WTC11 (cell line): ENCODE results near the gene C1orf232.

Experiments used
- ARID4B ChIP-seq: sonication (generic); formaldehyde crosslinking; IDR thresholded peaks from 2 replicates; pipeline ENCODE4 v1.8.0; 2023; ENCODE audit warnings: missing genetic modification reagents, mild to moderate bottlenecking, borderline replicate concordance
- ELF4 ChIP-seq: sonication (generic); formaldehyde crosslinking; IDR thresholded peaks from 2 replicates; pipeline ENCODE4 v1.8.1; 2022; ENCODE audit warnings: low read depth, mild to moderate bottlenecking, moderate library complexity, missing genetic modification reagents
- NR3C1 ChIP-seq: sonication (generic); formaldehyde crosslinking; conservative IDR thresholded peaks from 2 replicates; pipeline ENCODE4 v1.8.1; 2023; ENCODE audit warnings: low read depth, mild to moderate bottlenecking, missing genetic modification reagents
- PRDM15 ChIP-seq: sonication (generic); formaldehyde crosslinking; IDR thresholded peaks from 2 replicates; pipeline ENCODE4 v1.8.0; 2022; ENCODE audit warnings: missing genetic modification reagents
- SOX15 ChIP-seq: fragments of 250-450 bp; sonication (Bioruptor Pico); IDR thresholded peaks from 2 replicates; pipeline ENCODE4 v1.9.0; 2021; ENCODE audit warnings: mild to moderate bottlenecking
- USF2 ChIP-seq: sonication (generic); formaldehyde crosslinking; IDR thresholded peaks from 2 replicates; pipeline ENCODE4 v1.8.1; 2023; ENCODE audit warnings: mild to moderate bottlenecking, missing genetic modification reagents, moderate library complexity
- ZNF263 ChIP-seq: sonication (generic); formaldehyde crosslinking; IDR thresholded peaks from 2 replicates; pipeline ENCODE4 v1.8.1; 2022; ENCODE audit warnings: low read depth, mild to moderate bottlenecking, moderate library complexity, missing genetic modification reagents
- TF ChIP-seq, protein P1 (sequence below): fragments of 200-600 bp; IDR thresholded peaks from 2 replicates; pipeline ENCODE4 v1.8.0; 2022; ENCODE audit warnings: antibody characterized with exemption
- TF ChIP-seq, protein P2 (sequence below): sonication (generic); formaldehyde crosslinking; IDR thresholded peaks from 2 replicates; pipeline ENCODE4 v1.8.1; 2022; ENCODE audit warnings: low read depth, missing genetic modification reagents, borderline replicate concordance
- TF ChIP-seq, protein P3 (sequence below): sonication (generic); formaldehyde crosslinking; IDR thresholded peaks from 2 replicates; pipeline ENCODE4 v1.8.1; 2023; ENCODE audit warnings: mild to moderate bottlenecking, missing genetic modification reagents, borderline replicate concordance

- TF ChIP-seq, protein P1, sequence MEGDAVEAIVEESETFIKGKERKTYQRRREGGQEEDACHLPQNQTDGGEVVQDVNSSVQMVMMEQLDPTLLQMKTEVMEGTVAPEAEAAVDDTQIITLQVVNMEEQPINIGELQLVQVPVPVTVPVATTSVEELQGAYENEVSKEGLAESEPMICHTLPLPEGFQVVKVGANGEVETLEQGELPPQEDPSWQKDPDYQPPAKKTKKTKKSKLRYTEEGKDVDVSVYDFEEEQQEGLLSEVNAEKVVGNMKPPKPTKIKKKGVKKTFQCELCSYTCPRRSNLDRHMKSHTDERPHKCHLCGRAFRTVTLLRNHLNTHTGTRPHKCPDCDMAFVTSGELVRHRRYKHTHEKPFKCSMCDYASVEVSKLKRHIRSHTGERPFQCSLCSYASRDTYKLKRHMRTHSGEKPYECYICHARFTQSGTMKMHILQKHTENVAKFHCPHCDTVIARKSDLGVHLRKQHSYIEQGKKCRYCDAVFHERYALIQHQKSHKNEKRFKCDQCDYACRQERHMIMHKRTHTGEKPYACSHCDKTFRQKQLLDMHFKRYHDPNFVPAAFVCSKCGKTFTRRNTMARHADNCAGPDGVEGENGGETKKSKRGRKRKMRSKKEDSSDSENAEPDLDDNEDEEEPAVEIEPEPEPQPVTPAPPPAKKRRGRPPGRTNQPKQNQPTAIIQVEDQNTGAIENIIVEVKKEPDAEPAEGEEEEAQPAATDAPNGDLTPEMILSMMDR: no peak
- TF ChIP-seq PRDM15 (CRISPR knock-in tag) (no peak), ELF4 (CRISPR knock-in tag) (no peak), NR3C1 (no peak), ZNF263 (CRISPR knock-in tag) (no peak), SOX15 (CRISPR knock-in tag) (no peak), ARID4B (no peak), USF2 (CRISPR knock-in tag) (no peak)
- TF ChIP-seq, protein P2, sequence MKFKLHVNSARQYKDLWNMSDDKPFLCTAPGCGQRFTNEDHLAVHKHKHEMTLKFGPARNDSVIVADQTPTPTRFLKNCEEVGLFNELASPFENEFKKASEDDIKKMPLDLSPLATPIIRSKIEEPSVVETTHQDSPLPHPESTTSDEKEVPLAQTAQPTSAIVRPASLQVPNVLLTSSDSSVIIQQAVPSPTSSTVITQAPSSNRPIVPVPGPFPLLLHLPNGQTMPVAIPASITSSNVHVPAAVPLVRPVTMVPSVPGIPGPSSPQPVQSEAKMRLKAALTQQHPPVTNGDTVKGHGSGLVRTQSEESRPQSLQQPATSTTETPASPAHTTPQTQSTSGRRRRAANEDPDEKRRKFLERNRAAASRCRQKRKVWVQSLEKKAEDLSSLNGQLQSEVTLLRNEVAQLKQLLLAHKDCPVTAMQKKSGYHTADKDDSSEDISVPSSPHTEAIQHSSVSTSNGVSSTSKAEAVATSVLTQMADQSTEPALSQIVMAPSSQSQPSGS (CRISPR knock-in tag): no peak
- TF ChIP-seq, protein P3, sequence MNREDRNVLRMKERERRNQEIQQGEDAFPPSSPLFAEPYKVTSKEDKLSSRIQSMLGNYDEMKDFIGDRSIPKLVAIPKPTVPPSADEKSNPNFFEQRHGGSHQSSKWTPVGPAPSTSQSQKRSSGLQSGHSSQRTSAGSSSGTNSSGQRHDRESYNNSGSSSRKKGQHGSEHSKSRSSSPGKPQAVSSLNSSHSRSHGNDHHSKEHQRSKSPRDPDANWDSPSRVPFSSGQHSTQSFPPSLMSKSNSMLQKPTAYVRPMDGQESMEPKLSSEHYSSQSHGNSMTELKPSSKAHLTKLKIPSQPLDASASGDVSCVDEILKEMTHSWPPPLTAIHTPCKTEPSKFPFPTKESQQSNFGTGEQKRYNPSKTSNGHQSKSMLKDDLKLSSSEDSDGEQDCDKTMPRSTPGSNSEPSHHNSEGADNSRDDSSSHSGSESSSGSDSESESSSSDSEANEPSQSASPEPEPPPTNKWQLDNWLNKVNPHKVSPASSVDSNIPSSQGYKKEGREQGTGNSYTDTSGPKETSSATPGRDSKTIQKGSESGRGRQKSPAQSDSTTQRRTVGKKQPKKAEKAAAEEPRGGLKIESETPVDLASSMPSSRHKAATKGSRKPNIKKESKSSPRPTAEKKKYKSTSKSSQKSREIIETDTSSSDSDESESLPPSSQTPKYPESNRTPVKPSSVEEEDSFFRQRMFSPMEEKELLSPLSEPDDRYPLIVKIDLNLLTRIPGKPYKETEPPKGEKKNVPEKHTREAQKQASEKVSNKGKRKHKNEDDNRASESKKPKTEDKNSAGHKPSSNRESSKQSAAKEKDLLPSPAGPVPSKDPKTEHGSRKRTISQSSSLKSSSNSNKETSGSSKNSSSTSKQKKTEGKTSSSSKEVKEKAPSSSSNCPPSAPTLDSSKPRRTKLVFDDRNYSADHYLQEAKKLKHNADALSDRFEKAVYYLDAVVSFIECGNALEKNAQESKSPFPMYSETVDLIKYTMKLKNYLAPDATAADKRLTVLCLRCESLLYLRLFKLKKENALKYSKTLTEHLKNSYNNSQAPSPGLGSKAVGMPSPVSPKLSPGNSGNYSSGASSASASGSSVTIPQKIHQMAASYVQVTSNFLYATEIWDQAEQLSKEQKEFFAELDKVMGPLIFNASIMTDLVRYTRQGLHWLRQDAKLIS (CRISPR knock-in tag): no peak
Measured at GRCh38 chr1:26180010-26180506, 11.3 kb upstream of the C1orf232 start.
